ENCODE results near the gene HIP1. TPM values are rescaled to one million over a fixed set of nuclear protein-coding genes. Genes with fewer than 3 reads are reported as not detected.
"Not testable (repeated sequence)": the region's sequence is repeated elsewhere in the genome, so short reads cannot be mapped to it uniquely, and the experiment has no call there.

HIP1 gene
- total and polyA plus RNA-seq, 7 donors = 1.2 to 11.9 (median 7.2) TPM

- intact Hi-C loops (cut with DNase I) = no loop called here
- no peak for TF ChIP-seq EP300 (IDR thresholded peaks at IDR 0.05)
- TF ChIP-seq CTCF (IDR thresholded peaks at IDR 0.05) = no peak
- no peak for TF ChIP-seq POLR2A (IDR thresholded peaks at IDR 0.05)
- Histone ChIP-seq H3K27me3 (no peaks in the 10 kb centered on the region), H3K27ac (no peak overlapping the region), H3K9me3 (no peaks in the 10 kb centered on the region), H3K36me3 (peaks cover 0 to 7% (median under 1%) of the 10 kb centered on the region in 4 donors), H3K4me3 (no peak overlapping the region), H3K4me1 (no peaks in the 10 kb centered on the region)
- 81 to 86% methylated on average over 16 of the region's 16 CpGs for WGBS, 2 donors
- no peak for DNase-seq
These were observed 141.8 kb downstream of the HIP1 start for GRCh38 chr7:75596727-75597614.

GRCh38 chr7:75595766-75596165 lies 143.0 kb downstream of the HIP1 start:
- intact Hi-C loops (cut with DNase I) = no loop called here
- no peaks in the 10 kb centered on the region for H3K9me3 ChIP-seq
- no peaks in the 10 kb centered on the region for H3K4me1 ChIP-seq
- H3K27ac ChIP-seq = no peak overlapping the region
- peaks cover 0 to 17% (median 4%) of the 10 kb centered on the region in 4 donors for H3K36me3 ChIP-seq
- DNase-seq = no peak
- WGBS, 2 donors = 96 to 97% methylated on average over 4 of the region's 4 CpGs
- no peaks in the 10 kb centered on the region for H3K27me3 ChIP-seq
- TF ChIP-seq POLR2AphosphoS5 (IDR thresholded peaks at IDR 0.05) (no peak), CTCF (IDR thresholded peaks at IDR 0.05) (no peak), EP300 (IDR thresholded peaks at IDR 0.05) (no peak), POLR2A (IDR thresholded peaks at IDR 0.05) (no peak)
- H3K4me3 ChIP-seq = no peak overlapping the region

GRCh38 chr7:75593500-75594184 lies 145.1 kb downstream of the HIP1 start:
- WGBS, 2 donors = 81 to 90% methylated on average over 12 of the region's 12 CpGs
- H3K27me3 ChIP-seq; DNase-seq; H3K4me1 ChIP-seq; H3K27ac ChIP-seq; H3K4me3 ChIP-seq; intact Hi-C loops (cut with DNase I); H3K9me3 ChIP-seq: not testable (repeated sequence)
- peaks cover 0 to 19% (median 4%) of the 10 kb centered on the region in 4 donors for H3K36me3 ChIP-seq

GRCh38 chr7:75591467-75592255 lies 147.1 kb downstream of the HIP1 start:
- no peak for DNase-seq
- H3K27ac ChIP-seq = no peak overlapping the region
- intact Hi-C loops (cut with DNase I) = no loop called here
- 86 to 94% methylated on average over 5 of the region's 5 CpGs for WGBS, 2 donors
- H3K36me3 ChIP-seq = peaks cover 0 to 20% (median 4%) of the 10 kb centered on the region in 4 donors
- no peaks in the 10 kb centered on the region for H3K27me3 ChIP-seq
- peaks cover 0 to 4% (median 0%) of the 10 kb centered on the region in 4 donors for H3K9me3 ChIP-seq
- no peaks in the 10 kb centered on the region for H3K4me1 ChIP-seq
- TF ChIP-seq POLR2AphosphoS5 (IDR thresholded peaks at IDR 0.05) (no peak), CTCF (IDR thresholded peaks at IDR 0.05) (no peak), EP300 (IDR thresholded peaks at IDR 0.05) (no peak), POLR2A (IDR thresholded peaks at IDR 0.05) (no peak)
- H3K4me3 ChIP-seq = no peak overlapping the region

All from sigmoid colon (tissue), 7 donors.